NB4 (cell line): ENCODE data around the gene SYT11.
"Not testable (repeated sequence)": the region's sequence is repeated elsewhere in the genome, so short reads cannot be mapped to it uniquely, and the experiment has no call there.

ENCODE experiments used
- DNase-seq: peaks from one replicate; pipeline ENCODE4 v3.0.0; 2010; ENCODE audit warnings: low read depth
- H3K4me3 ChIP-seq: one replicate; pipeline ENCODE4 v1.5.1; 2011; ENCODE audit warnings: mild to moderate bottlenecking, low read depth, low read length, moderate library complexity
- MYC ChIP-seq: IDR thresholded peaks from 2 replicates; pipeline ENCODE4 v1.6.1; 2011; ENCODE audit warnings: low read depth, low read length
- POLR2A ChIP-seq: IDR thresholded peaks from 2 replicates; pipeline ENCODE4 v1.6.1; 2011; ENCODE audit warnings: mild to moderate bottlenecking; ENCODE audit not compliant: insufficient read length; ENCODE audit errors: extremely low read depth
- TF ChIP-seq, protein P1 (sequence below): IDR thresholded peaks from 2 replicates; pipeline ENCODE4 v1.6.1; 2011; ENCODE audit warnings: low read depth, low read length
- TF ChIP-seq, protein P2 (sequence below): IDR thresholded peaks from one replicate; pipeline ENCODE4 v1.5.1; 2012; ENCODE audit warnings: low read depth, low read length

SYT11 gene

DNA sequence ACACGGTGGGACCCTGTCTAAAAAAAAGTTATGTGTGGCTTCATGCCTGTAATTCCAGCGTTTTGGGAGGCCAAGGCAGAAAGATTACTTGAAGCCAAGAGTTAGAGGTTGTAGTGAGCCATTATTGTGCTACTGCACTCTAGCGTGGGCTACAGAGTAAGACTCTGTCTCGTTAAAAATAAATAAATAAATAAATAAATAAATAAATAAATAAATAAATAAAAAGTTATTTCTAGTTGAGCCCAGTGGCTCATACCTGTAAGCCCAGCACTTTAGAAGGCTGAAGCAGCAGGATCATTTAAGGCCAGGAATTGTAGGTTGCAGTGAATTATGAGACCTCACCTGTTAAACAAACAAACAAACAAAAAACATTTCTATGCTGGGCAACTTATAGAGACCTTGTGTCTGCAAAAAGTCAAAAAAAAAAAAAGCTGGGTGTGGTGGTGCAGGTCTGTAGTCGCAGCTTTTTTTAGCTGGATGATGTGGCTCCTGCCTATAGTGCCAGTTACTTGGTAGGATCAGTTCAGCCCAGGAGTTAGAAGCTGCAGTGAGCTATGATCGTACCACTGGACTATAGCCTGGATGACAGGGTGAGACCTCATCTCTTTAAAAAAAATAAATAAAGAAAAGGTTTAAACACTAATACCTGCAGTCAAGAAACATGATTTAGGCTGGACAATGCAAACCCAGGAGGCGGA, 27.9 kb upstream of the SYT11 start:
- no peak overlapping the region for H3K4me3 ChIP-seq
- DNase-seq = no peak
- TF ChIP-seq, protein P1, sequence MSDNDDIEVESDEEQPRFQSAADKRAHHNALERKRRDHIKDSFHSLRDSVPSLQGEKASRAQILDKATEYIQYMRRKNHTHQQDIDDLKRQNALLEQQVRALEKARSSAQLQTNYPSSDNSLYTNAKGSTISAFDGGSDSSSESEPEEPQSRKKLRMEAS = no peak
- no peak for TF ChIP-seq POLR2A
- TF ChIP-seq, protein P2, sequence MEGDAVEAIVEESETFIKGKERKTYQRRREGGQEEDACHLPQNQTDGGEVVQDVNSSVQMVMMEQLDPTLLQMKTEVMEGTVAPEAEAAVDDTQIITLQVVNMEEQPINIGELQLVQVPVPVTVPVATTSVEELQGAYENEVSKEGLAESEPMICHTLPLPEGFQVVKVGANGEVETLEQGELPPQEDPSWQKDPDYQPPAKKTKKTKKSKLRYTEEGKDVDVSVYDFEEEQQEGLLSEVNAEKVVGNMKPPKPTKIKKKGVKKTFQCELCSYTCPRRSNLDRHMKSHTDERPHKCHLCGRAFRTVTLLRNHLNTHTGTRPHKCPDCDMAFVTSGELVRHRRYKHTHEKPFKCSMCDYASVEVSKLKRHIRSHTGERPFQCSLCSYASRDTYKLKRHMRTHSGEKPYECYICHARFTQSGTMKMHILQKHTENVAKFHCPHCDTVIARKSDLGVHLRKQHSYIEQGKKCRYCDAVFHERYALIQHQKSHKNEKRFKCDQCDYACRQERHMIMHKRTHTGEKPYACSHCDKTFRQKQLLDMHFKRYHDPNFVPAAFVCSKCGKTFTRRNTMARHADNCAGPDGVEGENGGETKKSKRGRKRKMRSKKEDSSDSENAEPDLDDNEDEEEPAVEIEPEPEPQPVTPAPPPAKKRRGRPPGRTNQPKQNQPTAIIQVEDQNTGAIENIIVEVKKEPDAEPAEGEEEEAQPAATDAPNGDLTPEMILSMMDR = no peak
- no peak for TF ChIP-seq MYC

DNA sequence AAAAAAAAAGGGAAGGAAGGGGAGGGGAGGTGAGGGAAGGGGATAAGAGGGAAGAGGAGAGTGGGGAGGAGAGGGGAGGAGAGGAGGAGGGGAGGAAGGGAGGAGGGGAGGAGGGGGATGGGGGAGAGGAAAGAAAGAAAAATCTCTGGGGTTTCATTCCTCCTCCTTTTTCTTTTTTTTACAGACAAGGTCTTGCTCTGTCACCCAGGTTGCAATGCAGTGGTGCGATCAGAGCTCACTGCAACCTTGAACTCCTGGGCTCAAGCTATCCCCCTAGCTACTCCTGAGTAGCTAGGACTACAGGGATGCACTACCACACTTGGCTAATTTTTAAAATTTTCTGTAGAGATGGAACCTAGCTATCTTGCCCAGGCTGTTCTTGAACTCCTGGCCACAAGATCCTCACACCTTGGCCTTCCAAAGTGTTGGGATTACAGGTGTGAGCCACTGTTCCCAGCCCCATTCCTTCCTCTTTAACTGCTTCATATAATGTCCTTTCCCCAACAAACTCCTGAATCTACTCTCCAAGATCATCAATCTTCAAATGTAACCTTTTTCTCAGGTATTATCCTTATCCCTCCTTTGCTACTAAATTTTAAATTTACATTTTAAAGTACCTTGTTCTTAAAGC, 25.6 kb upstream of the SYT11 start:
- no peak for DNase-seq
- TF ChIP-seq, protein P1 = no peak
- TF ChIP-seq MYC (no peak), POLR2A (no peak)
- TF ChIP-seq, protein P2 = no peak
- H3K4me3 ChIP-seq = no peak overlapping the region

DNA sequence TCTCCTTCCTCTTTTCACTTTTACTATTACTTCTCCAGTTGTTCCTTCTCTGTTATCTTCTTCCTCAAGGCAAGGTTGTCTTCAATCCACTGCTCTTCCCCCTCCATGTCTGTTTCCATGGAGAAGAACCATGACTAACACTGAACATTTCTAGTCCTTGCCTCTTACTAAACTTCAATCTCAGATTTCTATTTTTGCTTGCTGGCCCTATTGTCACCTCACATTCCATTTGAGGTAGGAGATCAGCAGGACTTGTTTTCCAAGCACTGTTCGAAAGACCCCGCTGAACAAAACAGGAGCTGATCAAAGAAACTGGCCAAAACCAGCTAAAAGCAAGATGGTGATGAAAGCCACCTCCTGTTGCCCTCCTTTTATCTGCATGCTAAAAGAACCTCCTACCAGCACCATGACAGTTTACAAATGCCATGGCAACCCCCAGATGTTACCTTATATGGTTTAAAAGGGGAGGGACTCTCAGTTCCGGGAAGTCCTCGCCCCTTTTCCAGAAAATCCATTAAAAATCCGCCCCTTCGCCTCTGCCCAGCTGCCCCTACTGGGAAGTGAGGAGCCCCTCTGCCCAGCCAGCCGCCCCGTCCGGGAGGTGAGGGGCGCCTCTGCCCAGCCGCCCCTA, 25.0 kb upstream of the SYT11 start:
- no peak overlapping the region for H3K4me3 ChIP-seq
- no peak for TF ChIP-seq MYC
- TF ChIP-seq, protein P1 = no peak
- no peak for TF ChIP-seq POLR2A
- TF ChIP-seq, protein P2 = no peak
- DNase-seq = no peak

DNA sequence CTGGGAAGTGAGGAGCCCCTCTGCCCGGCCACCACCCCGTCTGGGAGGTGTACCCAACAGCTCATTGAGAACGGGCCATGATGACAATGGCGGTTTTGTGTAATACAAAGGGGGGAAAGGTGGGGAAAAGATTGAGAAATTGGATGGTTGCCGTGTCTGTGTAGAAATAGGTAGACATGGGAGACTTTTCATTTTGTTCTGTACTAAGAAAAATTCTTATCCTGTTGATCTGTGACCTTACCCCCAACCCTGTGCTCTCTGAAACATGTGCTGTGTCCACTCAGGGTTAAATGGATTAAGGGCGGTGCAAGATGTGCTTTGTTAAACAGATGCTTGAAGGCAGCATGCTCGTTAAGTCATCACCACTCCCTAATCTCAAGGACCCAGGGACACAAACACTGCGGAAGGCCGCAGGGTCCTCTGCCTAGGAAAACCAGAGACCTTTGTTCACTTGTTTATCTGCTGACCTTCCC, 24.4 kb upstream of the SYT11 start:
- not testable (repeated sequence) for DNase-seq, H3K4me3 ChIP-seq

DNA sequence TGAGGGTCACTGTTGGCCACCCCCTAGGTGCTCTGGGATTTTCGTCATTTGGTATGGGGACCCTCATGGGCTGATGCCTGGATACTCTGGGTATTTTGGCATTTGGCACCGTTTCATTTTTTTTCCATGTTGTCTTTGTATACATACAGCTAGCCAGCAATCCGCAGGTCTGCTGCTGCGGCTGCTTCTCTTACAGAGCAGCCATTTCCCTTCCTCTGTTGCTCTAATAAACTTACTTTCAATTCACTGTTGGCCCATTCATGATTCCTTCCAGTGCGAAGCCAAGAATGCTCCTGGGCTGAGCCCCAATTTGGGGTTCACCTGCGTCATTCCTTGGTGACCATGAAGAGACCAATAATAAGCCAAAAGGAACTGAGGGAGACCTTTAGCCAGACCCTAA, 23.8 kb upstream of the SYT11 start:
- H3K4me3 ChIP-seq = no peak overlapping the region
- no peak for TF ChIP-seq MYC
- TF ChIP-seq, protein P1 = no peak
- TF ChIP-seq POLR2A = no peak
- TF ChIP-seq, protein P2 = no peak
- no peak for DNase-seq

DNA sequence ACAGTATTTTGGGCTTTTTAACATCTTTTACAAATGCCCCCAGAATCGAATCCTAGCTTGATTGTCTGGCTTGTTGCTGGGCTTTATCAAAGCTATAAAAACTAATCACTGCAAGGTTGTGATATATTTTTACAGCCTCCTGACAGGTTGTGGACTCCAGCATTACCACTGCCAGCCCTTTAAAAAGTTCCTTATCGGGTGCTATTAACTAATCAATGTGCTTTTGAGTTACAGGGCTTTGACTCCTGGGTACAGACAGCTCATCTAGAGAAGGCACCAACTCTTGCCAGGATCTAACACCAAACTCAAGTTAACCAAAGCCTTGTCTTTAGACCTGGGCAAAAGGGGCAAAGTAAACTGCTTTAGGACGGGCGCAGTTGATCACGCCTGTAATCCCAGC, 19.0 kb upstream of the SYT11 start:
- DNase-seq = no peak
- no peak overlapping the region for H3K4me3 ChIP-seq
- TF ChIP-seq POLR2A = no peak
- TF ChIP-seq, protein P2 = no peak
- TF ChIP-seq, protein P1 = no peak
- no peak for TF ChIP-seq MYC
